Lung (tissue), 12 donors: ENCODE results near the gene ETV3. TPM values are rescaled to one million over a fixed set of nuclear protein-coding genes. Genes with fewer than 3 reads are reported as not detected.

Source experiments
- ATAC-seq: fragments of 200-7000 bp; cut with Tn5 transposase; one replicate; pipeline ENCODE4 v1.9.1; 2020; ENCODE audit warnings: moderate number of reproducible peaks; ENCODE audit not compliant: insufficient read depth, low FRiP score
- DNase-seq, 3 donors: peaks; one replicate each; pipeline ENCODE4 v3.0.0-alpha.2; 2013 to 2017
- H3K27ac ChIP-seq, 2 donors: one replicate each; pipeline ENCODE4 v1.5.1; 2013; ENCODE audit warnings: mild to moderate bottlenecking in 2 of 2, moderate library complexity in 2 of 2, control low read depth in 1 of 2, inconsistent platforms in 1 of 2, low read depth in 1 of 2, low read length in 1 of 2
- H3K27me3 ChIP-seq, 3 donors: one replicate each; pipeline ENCODE4 v1.5.1; 2013; ENCODE audit warnings: low read length in 2 of 3; ENCODE audit not compliant: control insufficient read depth in 3 of 3, insufficient read depth in 3 of 3
- H3K36me3 ChIP-seq, 4 donors: one replicate each; pipeline ENCODE4 v1.5.1; 2013; ENCODE audit warnings: low read length in 4 of 4, mild to moderate bottlenecking in 1 of 4, moderate library complexity in 1 of 4; ENCODE audit not compliant: control insufficient read depth in 4 of 4, insufficient read depth in 4 of 4
- H3K4me1 ChIP-seq, 5 donors: one replicate each; pipeline ENCODE4 v1.5.1; 2013; ENCODE audit warnings: low read length in 5 of 5, mild to moderate bottlenecking in 2 of 5, moderate library complexity in 1 of 5; ENCODE audit not compliant: control insufficient read depth in 5 of 5, insufficient read depth in 5 of 5
- H3K4me3 ChIP-seq: one replicate; pipeline ENCODE4 v1.5.1; 2013; ENCODE audit warnings: mild to moderate bottlenecking, control low read depth, moderate library complexity
- H3K9ac ChIP-seq, 2 donors: one replicate each; pipeline ENCODE4 v1.5.1; 2013; ENCODE audit warnings: low read length in 2 of 2, control low read depth in 1 of 2; ENCODE audit not compliant: insufficient read depth in 1 of 2
- H3K9me3 ChIP-seq, 4 donors: one replicate each; pipeline ENCODE4 v1.5.1; 2013; ENCODE audit warnings: low read length in 3 of 4, mild to moderate bottlenecking in 1 of 4, moderate library complexity in 1 of 4; ENCODE audit not compliant: control insufficient read depth in 4 of 4, insufficient read depth in 3 of 4
- CTCF ChIP-seq: IDR thresholded peaks from 2 replicates; pipeline ENCODE4 v1.5.1; 2012; ENCODE audit warnings: mild to moderate bottlenecking; ENCODE audit errors: control extremely low read depth, extremely low read depth
- WGBS, 2 donors: extraction: QIAGEN DNeasy Blood & Tissue Kit; methylation state at CpG; one replicate each; pipeline ENCODE4 v1.1.7; 2013; 5-methylcytosine and 5-hydroxymethylcytosine counted together
- polyA plus RNA-seq, 2 donors: library from polyadenylated mRNA; stranded (reverse); fragments of 200-250 nt; gene quantifications; one replicate each; pipeline ENCODE4 v1.2.1, GENCODE V29; 2013
- total RNA-seq, 2 donors: library from RNA; depleted of rRNA in 1 of 2; stranded (reverse); fragments of >200 nt in 1 of 2; gene quantifications; one replicate each; pipeline ENCODE4 v1.2.1, GENCODE V29; 2014 to 2021
- donor health status: control.
- donor health status: control.
- donor health status: Bipolar disorder and iron deficiency.
- donor health status: healthy.
- donor health status: DM: yes; HTN: yes; CAD: no.

ETV3 gene
- total and polyA plus RNA-seq, 4 donors: 7.9 to 31.5 (median 19.3) TPM

- WGBS, 2 donors: 80 to 85% methylated on average over 3 of the region's 3 CpGs
- TF ChIP-seq CTCF: no peak
- H3K9me3 ChIP-seq: no peaks in the 10 kb centered on the region
- H3K27me3 ChIP-seq: peaks cover 0 to 42% (median 22%) of the 10 kb centered on the region in 3 donors
- H3K9ac ChIP-seq: no peak overlapping the region
- H3K4me1 ChIP-seq: peaks cover 0 to 3% (median 0%) of the 10 kb centered on the region in 5 donors
- DNase-seq: no peak
- H3K36me3 ChIP-seq: no peaks in the 10 kb centered on the region
- H3K4me3 ChIP-seq: no peak overlapping the region
- no peak for ATAC-seq
- H3K27ac ChIP-seq: no peak overlapping the region
These were observed 27.5 kb downstream of the ETV3 start for GRCh38 chr1:157110686-157111085.

GRCh38 chr1:157110003-157110402, 28.2 kb downstream of the ETV3 start:
- TF ChIP-seq CTCF: no peak
- DNase-seq: no peak
- Histone ChIP-seq H3K27ac (no peak overlapping the region), H3K27me3 (peaks cover 0 to 46% (median 22%) of the 10 kb centered on the region in 3 donors), H3K4me1 (peaks cover 0 to 3% (median 0%) of the 10 kb centered on the region in 5 donors), H3K9ac (no peak overlapping the region), H3K36me3 (no peaks in the 10 kb centered on the region), H3K4me3 (no peak overlapping the region), H3K9me3 (no peaks in the 10 kb centered on the region)
- 80 to 87% methylated on average over 6 of the region's 6 CpGs for WGBS, 2 donors
- ATAC-seq: no peak

- Histone ChIP-seq H3K4me3 (no peak overlapping the region), H3K9ac (no peak overlapping the region), H3K4me1 (peaks cover 0 to 3% (median 0%) of the 10 kb centered on the region in 5 donors), H3K27me3 (peaks cover 0 to 49% (median 22%) of the 10 kb centered on the region in 3 donors), H3K9me3 (no peaks in the 10 kb centered on the region), H3K36me3 (no peaks in the 10 kb centered on the region), H3K27ac (no peak overlapping the region)
- no peak for TF ChIP-seq CTCF
- 78 to 80% methylated on average over 6 of the region's 6 CpGs for WGBS, 2 donors
- ATAC-seq (no peak), DNase-seq (no peak)
These were observed 29.7 kb downstream of the ETV3 start for GRCh38 chr1:157108448-157108847.

- Histone ChIP-seq H3K27me3 (peaks cover 0 to 48% (median 22%) of the 10 kb centered on the region in 3 donors), H3K27ac (no peak overlapping the region), H3K4me3 (no peak overlapping the region), H3K9me3 (no peaks in the 10 kb centered on the region), H3K36me3 (no peaks in the 10 kb centered on the region), H3K9ac (no peak overlapping the region), H3K4me1 (no peaks in the 10 kb centered on the region)
- no peak for TF ChIP-seq CTCF
- DNase-seq (no peak), ATAC-seq (no peak)
- WGBS, 2 donors: 50 to 53% methylated on average over 19 of the region's 19 CpGs
These were observed 30.5 kb downstream of the ETV3 start for GRCh38 chr1:157107702-157108101.
